HL-60/S4 (cell line): ENCODE measurements around the gene ERVK3-1.
"Not testable (repeated sequence)": the region's sequence is repeated elsewhere in the genome, so short reads cannot be mapped to it uniquely, and the experiment has no call there.

Source experiments
- in situ Hi-C: fragments of 300-500 bp; cut with MboI; formaldehyde crosslinking; loops from 2 replicates; pipeline ENCODE4 v1.14.3; 2022; ENCODE audit warnings: low sequenced_read_pairs

Gene ERVK3-1

DNA sequence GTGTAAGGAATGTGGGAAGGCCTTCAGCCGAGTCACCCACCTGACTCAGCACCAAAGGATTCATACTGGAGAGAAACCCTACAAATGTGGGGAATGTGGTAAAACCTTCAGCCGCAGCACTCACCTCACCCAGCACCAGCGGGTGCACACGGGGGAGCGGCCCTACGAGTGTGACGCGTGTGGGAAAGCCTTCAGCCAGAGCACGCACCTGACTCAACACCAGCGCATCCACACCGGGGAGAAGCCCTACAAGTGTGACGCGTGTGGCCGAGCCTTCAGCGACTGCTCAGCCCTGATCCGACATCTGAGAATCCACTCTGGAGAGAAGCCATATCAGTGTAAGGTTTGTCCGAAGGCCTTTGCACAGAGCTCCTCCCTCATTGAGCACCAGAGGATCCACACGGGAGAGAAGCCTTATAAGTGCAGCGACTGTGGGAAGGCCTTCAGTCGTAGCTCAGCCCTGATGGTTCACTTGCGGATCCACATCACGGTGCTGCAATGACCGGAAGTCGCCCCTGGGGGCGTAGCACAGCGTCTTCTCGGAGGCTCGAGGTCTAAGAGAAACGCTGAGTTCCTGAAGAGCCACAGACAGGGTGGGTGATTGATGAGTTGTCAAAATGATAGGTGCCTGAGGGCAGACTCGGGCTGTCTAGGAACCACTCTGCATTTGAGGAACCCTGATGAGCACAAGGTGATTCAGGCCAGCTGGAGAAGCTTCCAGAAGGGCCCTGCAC is 33.8 kb downstream of the ERVK3-1 start:
- in situ Hi-C loops: no loop called here

- in situ Hi-C loops: no loop called here
Observed at GRCh38 chr19:58345558-58345957, 40.4 kb downstream of the ERVK3-1 start.

DNA sequence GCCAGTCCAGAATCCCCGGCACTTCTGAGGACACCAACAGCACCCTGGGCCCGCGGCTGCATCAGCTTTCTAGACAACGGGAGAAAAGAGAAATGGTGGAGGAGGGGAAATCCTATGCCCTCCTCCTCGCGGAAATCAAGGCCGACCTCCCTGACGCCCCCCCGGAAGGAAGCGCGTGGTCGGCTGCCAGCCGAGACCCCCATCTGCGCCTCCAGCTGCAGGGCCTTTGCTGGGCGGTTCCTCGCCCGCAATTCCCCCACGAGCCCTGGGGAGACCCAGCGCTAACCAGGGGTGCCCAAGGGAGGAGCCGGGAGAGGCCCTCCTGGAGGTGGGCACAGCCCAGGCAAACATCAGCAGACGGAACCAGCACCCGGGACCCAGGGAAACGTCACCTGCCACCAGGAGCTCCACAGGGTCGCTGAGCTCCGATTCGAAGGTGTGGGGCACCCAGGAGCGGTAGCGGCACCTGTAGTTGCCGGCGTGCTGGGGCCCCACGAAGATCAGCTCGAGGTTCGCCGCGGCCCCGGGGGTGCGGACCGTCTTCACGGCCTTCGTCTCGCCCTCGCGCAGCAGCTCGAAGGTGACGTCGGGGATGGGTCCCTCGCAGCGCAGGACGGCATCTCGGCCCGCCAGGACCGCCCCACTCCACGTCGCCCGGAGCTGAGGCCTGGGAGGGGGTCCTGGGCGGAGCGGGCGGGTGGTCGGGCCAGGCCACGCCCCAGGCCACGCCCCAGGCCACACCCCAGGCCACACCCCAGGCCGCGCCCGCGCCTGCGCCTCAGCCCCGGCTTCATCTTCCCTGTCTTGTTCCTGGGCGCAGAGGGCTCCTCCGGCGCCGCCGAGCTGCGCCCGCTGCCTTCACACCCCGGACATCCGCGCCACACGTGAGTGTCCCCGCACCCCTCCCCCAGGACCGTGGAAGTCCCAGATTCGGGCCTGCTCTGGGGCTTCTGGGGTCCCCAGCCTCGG is 42.1 kb downstream of the ERVK3-1 start:
- in situ Hi-C loops: no loop called here

GRCh38 chr19:58348080-58348479 is 42.9 kb downstream of the ERVK3-1 start:
- in situ Hi-C loops: not testable (repeated sequence)

DNA sequence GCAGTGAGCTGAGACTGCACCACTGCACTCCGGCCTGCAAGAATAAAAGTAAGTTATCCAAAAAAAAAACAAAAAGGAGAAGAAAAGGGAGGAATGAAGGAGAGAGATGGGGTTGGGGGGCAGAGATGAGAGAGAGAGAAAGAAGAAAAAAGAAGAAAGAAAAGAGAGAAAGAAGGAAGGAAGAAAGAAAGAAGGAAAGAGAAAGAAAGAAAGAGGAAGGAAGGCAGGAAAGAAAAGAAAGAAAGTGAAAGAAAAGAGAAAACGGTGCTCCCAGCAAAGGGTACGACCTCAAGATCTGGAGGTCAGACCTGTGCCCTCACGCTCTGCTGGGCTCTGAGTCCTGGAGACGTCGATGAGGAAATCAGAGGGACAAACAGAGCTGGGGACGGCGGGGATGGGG is 44.4 kb downstream of the ERVK3-1 start:
- in situ Hi-C loops: no loop called here

- in situ Hi-C loops: no loop called here
Observed at GRCh38 chr19:58350001-58350861, 45.1 kb downstream of the ERVK3-1 start.

GRCh38 chr19:58350871-58351557 is 45.8 kb downstream of the ERVK3-1 start:
- in situ Hi-C loops: no loop called here

DNA sequence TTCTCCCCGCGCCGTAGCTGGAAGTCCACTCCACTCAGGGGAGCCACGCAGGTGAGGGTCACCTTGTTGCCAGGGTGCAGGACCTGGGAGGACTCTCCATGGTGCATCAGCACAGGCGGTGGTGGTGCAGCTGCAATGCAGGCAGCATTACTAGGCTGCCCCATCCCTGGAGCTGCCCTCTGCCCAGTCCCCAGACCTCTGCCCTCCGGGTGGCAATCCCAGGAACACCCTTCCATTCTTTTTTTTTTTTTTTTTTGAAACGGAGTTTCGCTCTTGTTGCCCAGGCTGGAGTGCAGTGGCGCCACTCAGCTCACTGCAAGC is 46.3 kb downstream of the ERVK3-1 start:
- in situ Hi-C loops: no loop called here

- in situ Hi-C loops: no loop called here
Observed at GRCh38 chr19:58351990-58352755, 47.0 kb downstream of the ERVK3-1 start.

DNA sequence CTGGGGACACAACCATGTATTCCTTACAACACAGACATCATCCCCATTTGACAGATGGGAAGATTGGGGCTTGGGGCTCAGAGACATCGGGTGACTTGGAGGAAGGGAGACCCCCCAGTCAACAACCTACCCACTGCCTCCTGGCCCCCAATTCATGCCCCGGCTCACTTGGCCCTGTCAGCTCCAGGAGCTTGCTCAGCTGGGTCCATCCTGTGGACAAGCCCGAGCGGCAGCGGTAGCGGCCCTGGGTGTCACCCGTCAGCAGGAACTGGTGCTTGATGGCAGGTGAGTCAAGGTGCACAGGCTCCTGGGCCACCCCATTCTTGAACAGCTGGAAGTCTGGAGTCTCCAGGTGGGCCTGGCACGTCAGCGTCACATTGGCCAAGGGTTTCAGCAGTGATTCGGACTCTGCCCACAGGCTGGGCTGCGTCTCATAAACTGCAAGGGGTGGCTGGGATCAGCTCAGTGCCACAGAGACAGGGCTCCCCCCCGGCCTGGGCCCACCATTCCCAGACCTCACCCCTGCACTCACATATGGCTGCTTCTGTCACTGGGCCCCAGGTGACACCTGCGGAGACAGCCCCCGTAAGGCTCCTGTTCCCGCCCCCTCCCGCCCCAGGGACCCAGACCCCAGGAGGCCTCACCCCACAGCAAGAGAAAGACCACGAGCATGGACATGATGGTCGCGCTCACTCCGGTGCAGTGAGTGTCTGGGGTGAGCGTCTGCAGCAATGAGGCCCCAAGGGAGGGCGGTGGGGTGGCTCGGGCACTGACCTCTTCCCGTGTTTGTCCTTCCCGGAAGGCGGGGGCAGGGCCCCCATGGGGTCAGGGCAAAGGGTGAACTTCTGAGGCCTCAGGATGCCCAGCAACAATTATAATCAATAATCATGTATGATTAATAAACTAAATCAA is 47.8 kb downstream of the ERVK3-1 start, which contains the start of gene A1BG:
Gene A1BG (minus strand): TSS at position 733 of the 912 bp plus-strand sequence. CDS start 55 bp downstream, at position 678.
- in situ Hi-C loops: no loop called here

GRCh38 chr19:58353717-58354477 is 48.7 kb downstream of the ERVK3-1 start:
- in situ Hi-C loops: no loop called here

- in situ Hi-C loops: no loop called here
Observed at GRCh38 chr19:58354478-58355030, 49.4 kb downstream of the ERVK3-1 start.

DNA sequence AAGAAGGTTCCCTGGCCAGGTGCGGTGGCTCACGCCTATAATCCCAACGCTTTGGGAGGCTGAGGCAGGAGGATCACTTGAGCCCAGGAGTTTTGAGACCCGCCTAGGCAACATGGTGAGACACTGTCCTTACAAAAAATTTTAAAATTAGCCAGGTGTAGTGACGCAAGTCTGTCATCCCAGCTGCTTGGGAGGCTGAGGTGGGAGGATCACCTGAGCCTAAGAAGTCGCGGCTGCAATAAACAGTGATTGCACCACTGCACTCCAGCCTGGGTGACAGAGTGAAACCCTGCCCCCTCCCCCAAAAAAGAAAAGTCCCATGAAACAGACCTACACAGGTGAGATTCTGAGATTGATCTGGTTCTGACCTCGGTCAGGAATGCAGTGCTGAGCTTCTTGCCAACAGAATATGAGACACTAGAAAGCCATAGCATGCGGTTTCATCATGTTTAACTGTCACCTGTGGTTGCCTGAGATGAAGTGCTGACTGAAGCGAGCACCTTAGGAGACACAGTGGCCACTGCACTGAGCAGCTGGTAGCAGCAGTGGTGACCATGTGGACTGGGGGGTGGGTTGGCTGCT is 50.1 kb downstream of the ERVK3-1 start:
- in situ Hi-C loops: no loop called here

GRCh38 chr19:58355908-58356765 is 51.0 kb downstream of the ERVK3-1 start:
- in situ Hi-C loops: no loop called here

DNA sequence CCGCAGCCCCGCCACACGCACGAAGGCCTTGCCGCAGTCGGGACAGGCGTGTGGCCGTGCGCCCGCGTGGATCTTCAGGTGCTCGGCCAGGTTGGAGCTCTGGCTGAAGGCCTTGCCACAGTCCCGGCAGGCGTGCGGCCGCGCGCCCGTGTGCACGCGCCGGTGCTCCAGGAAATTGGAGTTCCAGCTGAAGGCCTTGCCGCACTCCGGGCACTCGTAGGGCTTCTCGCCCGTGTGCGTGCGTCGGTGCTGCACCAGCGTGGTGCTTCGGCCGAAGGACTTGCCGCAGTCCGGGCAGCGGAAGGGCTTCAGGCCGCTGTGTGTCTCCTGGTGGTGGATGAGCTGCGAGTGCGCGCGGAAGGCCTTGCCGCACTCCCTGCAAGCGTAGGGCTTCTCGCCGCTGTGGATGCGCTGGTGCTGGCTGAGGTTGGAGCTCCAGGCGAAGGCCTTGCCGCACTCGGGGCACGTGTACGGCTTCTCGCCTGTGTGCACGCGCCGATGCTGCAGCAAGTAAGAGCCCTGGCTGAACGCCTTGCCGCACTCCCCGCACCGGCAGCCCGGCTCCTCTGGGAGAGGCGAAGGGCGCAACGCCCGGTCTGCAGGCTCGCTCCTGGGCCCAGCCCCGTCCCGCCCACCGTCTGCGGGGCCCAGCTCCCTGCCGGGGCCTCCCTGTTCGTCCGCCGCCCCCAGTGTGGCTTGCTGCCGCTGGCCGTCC is 51.7 kb downstream of the ERVK3-1 start:
- in situ Hi-C loops: no loop called here
